ENCODE data around the gene BTBD10. TPM values are rescaled to one million over a fixed set of nuclear protein-coding genes. Genes with fewer than 3 reads are reported as not detected.
A peak's percentile ranks its signal among the peaks of the same experiment; 100 is the strongest.

The BTBD10 gene
- total RNA-seq, 1 experiment from 2014 or later = 30.2 TPM

GRCh38 chr11:13376838-13377237, 86.2 kb downstream of the BTBD10 start:
- Histone ChIP-seq H4K20me1 (ENCODE audit: low read length) (no peaks in the 10 kb centered on the region), H3K4me2 (ENCODE audit: low read length) (no peak overlapping the region), H3K4me1 (ENCODE audit: insufficient read depth, low read length) (no peaks in the 10 kb centered on the region), H3K9ac (ENCODE audit: low read length) (no peak overlapping the region), H3K79me2 (ENCODE audit: low read length) (no peaks in the 10 kb centered on the region), H3K9me2 (replicated peaks; ENCODE audit: low read length) (no peaks in the 10 kb centered on the region), H3K4me3 (ENCODE audit: low read length) (no peak overlapping the region), H3K9me3 (ENCODE audit: low read length) (no peaks in the 10 kb centered on the region), H3K36me3 (ENCODE audit: low read depth, low read length) (no peaks in the 10 kb centered on the region), H3K27ac (ENCODE audit: low read length) (no peak overlapping the region), H3K27me3 (ENCODE audit: low read length) (no peaks in the 10 kb centered on the region), H3F3A (ENCODE audit: low read length, unreplicated experiment) (no peaks in the 10 kb centered on the region), H2AFZ (ENCODE audit: low read length) (no peak overlapping the region)
- TF ChIP-seq EZH2phosphoT487 (IDR thresholded peaks at IDR 0.05; ENCODE audit: borderline replicate concordance, low read length) (no peak), EZH2 (IDR thresholded peaks at IDR 0.05; ENCODE audit: low read length, unreplicated experiment) (no peak)
- TF ChIP-seq, protein P1, sequence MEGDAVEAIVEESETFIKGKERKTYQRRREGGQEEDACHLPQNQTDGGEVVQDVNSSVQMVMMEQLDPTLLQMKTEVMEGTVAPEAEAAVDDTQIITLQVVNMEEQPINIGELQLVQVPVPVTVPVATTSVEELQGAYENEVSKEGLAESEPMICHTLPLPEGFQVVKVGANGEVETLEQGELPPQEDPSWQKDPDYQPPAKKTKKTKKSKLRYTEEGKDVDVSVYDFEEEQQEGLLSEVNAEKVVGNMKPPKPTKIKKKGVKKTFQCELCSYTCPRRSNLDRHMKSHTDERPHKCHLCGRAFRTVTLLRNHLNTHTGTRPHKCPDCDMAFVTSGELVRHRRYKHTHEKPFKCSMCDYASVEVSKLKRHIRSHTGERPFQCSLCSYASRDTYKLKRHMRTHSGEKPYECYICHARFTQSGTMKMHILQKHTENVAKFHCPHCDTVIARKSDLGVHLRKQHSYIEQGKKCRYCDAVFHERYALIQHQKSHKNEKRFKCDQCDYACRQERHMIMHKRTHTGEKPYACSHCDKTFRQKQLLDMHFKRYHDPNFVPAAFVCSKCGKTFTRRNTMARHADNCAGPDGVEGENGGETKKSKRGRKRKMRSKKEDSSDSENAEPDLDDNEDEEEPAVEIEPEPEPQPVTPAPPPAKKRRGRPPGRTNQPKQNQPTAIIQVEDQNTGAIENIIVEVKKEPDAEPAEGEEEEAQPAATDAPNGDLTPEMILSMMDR (conservative IDR thresholded peaks at IDR 0.05; ENCODE audit: low read depth, low read length) = no peak
- no TSS peak for BruUV-seq (replicated peaks)
- ATAC-seq (no peak), DNase-seq (no peak)
- ChIA-PET CTCF (no interaction called here), POLR2A (ENCODE audit: unreplicated experiment) (no interaction called here)
- intact Hi-C loops (cut with micrococcal nuclease) = no loop called here

DNA sequence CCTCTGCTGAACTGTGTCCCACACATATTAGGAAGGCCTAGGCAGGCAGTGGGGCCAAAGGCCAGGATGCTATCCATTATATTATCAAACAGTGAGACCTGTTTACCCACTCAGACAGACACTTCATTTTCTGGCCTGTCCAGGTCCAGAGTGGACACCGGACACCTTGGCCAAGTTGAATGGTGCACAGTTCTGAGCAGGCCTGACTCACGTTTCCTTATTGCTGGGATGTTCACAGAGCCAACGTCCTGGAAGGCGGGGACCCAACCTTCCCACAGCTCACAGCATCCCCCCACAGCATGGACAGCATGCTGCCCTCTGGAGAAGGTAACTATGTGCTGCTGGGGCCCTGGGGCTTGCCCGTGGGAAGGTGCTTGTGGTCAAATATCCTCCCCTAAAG, 86.6 kb downstream of the BTBD10 start:
- Histone ChIP-seq H3K36me3 (ENCODE audit: low read depth, low read length) (no peaks in the 10 kb centered on the region), H3K79me2 (ENCODE audit: low read length) (no peaks in the 10 kb centered on the region), H3F3A (ENCODE audit: low read length, unreplicated experiment) (no peaks in the 10 kb centered on the region), H4K20me1 (ENCODE audit: low read length) (no peaks in the 10 kb centered on the region), H3K9me2 (replicated peaks; ENCODE audit: low read length) (no peaks in the 10 kb centered on the region), H3K4me2 (ENCODE audit: low read length) (no peak overlapping the region), H3K9ac (ENCODE audit: low read length) (no peak overlapping the region), H3K27me3 (ENCODE audit: low read length) (no peaks in the 10 kb centered on the region), H3K27ac (ENCODE audit: low read length) (no peak overlapping the region), H2AFZ (ENCODE audit: low read length) (no peak overlapping the region), H3K4me3 (ENCODE audit: low read length) (no peak overlapping the region), H3K9me3 (ENCODE audit: low read length) (no peaks in the 10 kb centered on the region), H3K4me1 (ENCODE audit: insufficient read depth, low read length) (no peaks in the 10 kb centered on the region)
- TF ChIP-seq EZH2phosphoT487 (IDR thresholded peaks at IDR 0.05; ENCODE audit: borderline replicate concordance, low read length) (no peak), EZH2 (IDR thresholded peaks at IDR 0.05; ENCODE audit: low read length, unreplicated experiment) (no peak)
- TF ChIP-seq, protein P1 (conservative IDR thresholded peaks at IDR 0.05; ENCODE audit: low read depth, low read length) = no peak
- CTCF ChIA-PET = no interaction called here
- intact Hi-C loops (cut with micrococcal nuclease) = no loop called here
- ATAC-seq (0 out of 2 replicates have a peak, but pooled peaks have one; percentile 15), DNase-seq (no peak)
- no TSS peak for BruUV-seq (replicated peaks)
- POLR2A ChIA-PET (ENCODE audit: unreplicated experiment) = no interaction called here

DNA sequence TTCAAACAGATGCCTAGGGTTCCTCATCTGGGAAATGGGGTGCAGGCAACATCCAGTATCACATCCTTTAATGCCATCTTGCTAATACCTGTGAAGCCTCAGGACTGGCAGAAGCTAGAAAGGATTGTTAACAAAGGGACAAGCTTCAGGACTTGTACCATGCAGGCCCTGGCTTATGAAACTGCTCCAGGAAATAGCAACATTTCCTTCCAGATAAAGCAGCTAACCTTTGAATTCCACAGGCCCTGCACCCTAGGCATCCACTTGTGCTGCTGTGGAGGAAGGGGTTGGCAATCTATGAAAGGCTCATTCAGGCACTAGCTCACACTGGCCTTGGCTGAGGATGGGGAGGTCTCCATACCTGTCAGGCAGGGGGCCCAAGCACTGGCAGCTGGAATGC, 87.2 kb downstream of the BTBD10 start:
- Histone ChIP-seq H3K4me3 (ENCODE audit: low read length) (no peak overlapping the region), H3K27ac (ENCODE audit: low read length) (no peak overlapping the region), H3K9me2 (replicated peaks; ENCODE audit: low read length) (no peaks in the 10 kb centered on the region), H3K27me3 (ENCODE audit: low read length) (no peaks in the 10 kb centered on the region), H3K9me3 (ENCODE audit: low read length) (no peaks in the 10 kb centered on the region), H3K4me1 (ENCODE audit: insufficient read depth, low read length) (no peaks in the 10 kb centered on the region), H3K36me3 (ENCODE audit: low read depth, low read length) (no peaks in the 10 kb centered on the region), H3K9ac (ENCODE audit: low read length) (no peak overlapping the region), H2AFZ (ENCODE audit: low read length) (no peak overlapping the region), H3K79me2 (ENCODE audit: low read length) (no peaks in the 10 kb centered on the region), H3K4me2 (ENCODE audit: low read length) (no peak overlapping the region), H4K20me1 (ENCODE audit: low read length) (no peaks in the 10 kb centered on the region), H3F3A (ENCODE audit: low read length, unreplicated experiment) (no peaks in the 10 kb centered on the region)
- ATAC-seq (no peak), DNase-seq (no peak)
- no TSS peak for BruUV-seq (replicated peaks)
- CTCF ChIA-PET = no interaction called here
- TF ChIP-seq EZH2 (IDR thresholded peaks at IDR 0.05; ENCODE audit: low read length, unreplicated experiment) (no peak), EZH2phosphoT487 (IDR thresholded peaks at IDR 0.05; ENCODE audit: borderline replicate concordance, low read length) (no peak)
- TF ChIP-seq, protein P1 (conservative IDR thresholded peaks at IDR 0.05; ENCODE audit: low read depth, low read length) = no peak
- intact Hi-C loops (cut with micrococcal nuclease) = no loop called here
- POLR2A ChIA-PET (ENCODE audit: unreplicated experiment) = no interaction called here

Measured in PC-3 (cell line).